HG02610 (cell line): ENCODE measurements around the gene ANKRD39.

Experiments
- ATAC-seq: cut with Tn5 transposase; IDR thresholded peaks from one replicate; pipeline ENCODE4 v1.9.1; 2021; ENCODE audit warnings: mild to moderate bottlenecking, moderate library complexity; ENCODE audit not compliant: unreplicated experiment

Gene ANKRD39

DNA sequence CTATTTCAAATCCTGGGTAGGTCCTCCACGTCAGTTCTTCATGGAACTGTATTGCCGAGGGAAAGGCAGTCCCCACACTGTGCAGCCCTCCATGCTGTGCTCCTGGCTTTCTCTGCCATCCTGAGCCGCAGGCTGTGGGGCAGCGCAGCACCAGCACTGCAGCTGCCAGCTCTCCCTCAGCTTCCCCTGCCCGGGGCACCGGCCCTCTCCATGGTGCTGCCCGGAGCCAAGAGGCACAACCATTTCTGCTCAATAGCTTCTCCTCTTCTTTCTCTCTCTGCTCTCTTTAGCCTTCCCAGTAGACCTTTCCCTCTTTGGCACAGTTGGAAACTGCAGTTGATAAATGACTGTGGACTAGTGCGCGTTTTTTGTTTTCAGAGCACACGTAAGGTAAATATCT is 26.1 kb downstream of the ANKRD39 start:
- no peak for ATAC-seq

DNA sequence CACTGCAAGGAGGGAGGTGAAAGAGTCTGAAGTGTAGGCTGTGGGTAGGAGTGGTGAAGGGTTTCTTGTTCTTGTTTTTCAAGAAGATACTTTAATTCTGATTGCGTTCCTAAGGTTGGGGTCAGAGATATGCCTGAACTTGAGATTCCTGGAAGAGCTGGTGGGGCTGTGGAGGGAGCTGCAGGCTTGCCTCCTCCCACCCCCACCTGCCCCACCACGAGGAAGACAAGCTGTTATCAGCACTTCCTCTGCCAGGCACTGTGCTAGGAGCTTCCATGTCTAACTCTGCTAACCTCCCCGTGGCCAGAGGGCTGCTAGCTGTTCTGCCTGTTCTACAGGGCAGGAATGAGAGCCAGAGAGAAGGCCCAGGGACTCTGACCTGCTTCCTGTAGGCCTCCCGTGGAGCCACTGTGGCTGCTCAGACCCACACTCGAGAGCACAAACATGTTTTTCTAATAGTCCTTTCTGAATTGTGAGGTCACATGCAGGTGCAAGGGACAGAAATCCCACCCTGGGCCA is 27.7 kb downstream of the ANKRD39 start:
- ATAC-seq = no peak

DNA sequence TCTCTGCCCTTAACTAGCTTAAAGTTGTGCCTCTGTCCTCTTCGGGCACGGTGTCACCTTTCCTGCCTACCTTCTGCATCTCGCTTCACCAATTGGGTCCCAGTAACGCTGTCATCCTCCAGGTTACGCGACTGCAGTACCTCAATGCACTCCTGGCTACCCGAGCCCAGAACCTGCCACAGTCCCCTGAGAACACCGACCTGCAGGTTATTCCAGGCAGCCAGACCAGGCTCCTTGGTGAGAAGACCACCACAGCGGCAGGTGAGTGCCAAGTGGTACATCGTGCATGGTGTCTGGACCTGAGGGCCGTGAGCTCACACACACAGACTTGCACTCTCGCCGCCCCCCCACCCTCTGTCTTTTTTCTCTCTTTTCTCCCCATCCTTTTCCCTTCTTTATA is 28.9 kb downstream of the ANKRD39 start:
- ATAC-seq = no peak

DNA sequence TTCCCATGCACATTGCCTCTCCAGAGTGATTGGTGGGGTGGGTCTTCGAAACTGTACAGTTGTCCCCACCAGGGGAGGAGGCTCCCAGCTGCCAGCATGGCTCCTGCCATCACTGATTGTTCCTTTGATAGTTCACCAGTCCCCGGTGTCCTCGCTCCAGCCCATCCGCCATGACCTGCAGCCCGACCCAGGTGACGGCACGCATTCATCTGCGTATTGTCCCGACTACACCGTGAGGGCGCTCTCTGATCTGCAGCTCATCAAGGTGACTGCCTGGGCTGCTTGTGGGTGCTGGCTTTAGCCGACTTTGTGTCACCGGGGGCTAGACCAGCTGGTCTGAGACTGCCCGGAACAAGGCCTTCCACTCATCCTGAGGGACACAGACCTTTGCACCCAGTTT is 29.4 kb downstream of the ANKRD39 start:
- ATAC-seq = no peak

DNA sequence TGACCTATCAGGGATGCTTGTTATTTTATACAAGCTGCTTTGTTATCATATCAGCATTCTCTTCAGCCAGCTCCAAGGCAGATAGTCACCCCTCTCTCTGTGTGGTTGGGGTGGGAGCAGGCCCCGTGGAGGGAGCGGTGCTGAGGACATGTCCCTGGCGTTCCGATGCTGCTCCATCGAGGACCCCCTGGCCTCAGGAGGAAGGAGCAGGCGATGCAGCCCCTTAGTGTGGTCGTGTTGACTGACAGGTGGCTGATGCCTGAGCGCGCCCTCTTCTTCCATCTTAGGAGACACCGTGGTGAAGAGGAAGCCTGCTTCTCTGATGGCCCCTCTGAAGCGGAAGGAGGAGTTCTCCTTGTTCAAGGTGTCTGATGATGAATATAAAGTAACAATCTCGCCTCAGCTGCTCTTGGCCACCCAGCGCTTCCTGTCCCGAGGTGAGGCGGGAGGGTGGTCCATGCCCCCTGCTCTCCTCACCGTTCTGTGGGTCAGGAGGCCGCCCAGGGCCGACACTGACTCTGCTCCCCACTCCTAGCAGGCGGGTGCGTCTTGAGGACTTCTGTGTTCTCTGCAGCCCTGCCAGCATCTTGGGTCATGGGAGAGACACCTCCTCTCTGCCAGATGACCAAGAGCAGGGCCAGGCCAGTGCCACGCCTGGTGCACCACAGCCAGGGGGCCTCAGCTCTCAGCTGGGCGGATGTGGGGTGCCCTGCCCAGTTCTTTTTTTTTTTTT is 31.1 kb downstream of the ANKRD39 start:
- ATAC-seq = no peak

DNA sequence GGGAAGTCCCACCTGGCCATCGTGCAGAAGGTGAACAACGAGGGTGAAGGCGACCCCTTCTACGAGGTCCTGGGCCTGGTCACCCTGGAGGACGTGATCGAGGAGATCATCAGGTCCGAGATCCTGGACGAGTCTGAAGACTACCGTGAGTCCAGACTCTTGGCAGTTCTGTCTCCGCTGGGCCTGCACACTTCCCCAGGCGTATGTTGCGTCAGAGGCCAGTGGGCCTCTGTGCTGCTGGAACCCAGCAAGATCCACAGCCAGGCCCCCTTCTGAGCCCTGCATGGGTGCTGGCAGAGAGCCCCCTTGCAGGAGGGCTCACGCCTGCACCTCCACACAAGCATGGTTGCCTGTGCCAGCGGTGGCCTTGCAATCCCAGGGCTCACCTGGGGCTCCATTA is 32.8 kb downstream of the ANKRD39 start:
- ATAC-seq = no peak

DNA sequence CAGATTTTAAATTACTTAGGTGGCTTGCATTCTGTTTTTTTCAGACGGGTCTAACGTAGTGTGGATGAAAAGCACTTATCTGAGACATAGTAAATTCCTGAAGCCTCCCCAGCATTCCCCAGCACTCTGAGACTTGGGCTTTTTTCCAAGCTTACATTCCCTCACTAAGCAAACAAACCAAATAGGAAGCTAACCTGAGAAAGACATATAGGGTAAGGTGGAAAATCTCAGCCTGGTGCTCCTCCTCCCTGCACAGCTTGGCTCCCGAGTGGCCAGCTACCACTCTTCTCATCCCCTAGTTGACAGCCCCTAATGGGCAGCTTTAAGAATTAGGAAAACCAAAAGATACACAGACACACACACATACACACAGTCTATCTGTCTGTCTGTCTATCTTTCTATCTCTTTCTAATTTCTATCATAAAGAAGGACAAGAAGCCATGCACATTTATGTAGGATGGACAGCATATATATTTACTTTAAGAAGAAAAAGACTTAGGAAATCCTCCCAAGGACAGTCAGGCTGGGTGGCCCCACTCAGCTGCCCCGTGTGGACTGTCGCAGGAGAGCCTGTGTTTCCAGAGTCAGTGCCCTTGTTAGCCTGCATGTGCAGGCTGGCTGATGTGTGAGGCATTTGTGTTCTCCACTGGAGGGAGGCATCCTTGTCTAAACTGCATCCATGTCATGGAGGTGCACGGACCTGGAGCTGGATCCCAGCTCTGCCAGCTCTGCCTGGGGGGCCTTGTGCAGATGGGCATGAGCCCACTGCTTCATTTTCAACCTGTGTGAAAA is 33.5 kb downstream of the ANKRD39 start:
- ATAC-seq = no peak

DNA sequence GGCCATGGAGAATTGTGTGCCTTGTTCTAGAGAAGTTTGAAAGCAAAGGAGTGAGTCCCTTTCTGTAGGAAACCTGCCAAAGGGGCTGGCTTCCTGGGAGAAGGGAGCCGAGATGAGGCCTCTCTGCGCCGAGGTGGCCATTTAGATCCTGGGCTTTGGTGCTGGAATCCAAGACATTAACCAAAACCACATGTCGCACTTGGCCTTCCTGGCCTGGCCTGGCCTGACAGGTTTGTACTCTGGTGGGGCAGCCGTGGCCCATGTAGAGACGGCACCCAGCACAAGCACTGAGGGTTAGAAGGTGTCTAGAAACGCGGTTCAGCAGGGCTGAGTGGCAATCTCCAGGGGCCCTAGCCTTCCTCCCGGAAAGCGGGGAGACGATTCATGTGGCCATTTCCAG is 34.6 kb downstream of the ANKRD39 start:
- ATAC-seq = no peak

DNA sequence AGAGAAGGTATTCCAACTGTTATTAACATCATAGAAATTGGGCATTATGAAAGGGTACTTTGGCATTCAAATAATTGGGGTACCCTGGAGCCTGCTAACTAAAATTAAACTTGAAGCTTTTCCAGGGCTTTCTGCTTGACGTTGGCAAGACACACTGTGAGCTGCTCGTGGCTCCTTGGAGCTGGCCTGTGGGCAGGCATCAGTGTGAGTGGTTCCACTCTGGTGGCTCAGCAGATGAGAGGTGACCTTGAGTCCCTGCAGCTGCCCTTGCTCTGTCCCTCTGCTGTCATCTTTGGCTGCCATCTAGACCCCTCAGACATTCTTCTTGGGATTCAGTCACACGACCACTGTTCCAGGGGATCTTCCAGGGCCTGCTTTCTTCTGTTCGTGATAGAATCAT is 35.0 kb downstream of the ANKRD39 start:
- ATAC-seq = no peak

DNA sequence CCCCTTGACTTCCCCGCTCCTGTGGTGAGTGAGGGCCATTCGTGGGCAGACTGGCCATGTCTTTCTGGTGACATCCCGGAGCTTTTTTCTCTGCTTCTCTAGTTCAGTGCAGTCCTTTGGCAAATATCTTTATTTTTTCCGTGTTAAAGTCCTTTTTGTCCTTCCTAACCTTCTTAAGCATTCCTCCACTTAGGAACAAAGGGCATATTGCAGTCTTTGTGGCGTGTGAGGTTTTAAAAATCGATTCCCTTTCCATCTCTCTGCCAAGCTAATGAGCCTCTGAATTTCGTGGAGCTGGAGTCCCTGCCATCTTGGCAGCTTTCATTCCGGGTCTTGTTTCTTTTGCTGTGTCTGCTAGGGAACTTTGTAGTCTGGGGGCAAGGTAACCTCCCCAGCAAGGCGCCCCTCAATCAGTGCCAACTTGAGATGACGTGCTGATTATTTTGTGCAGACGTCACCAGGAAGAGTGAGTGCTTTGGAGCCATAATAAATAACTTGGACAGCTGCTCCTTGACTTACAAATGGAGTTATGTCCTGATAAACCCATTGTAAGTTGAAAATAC is 36.6 kb downstream of the ANKRD39 start:
- no peak for ATAC-seq

DNA sequence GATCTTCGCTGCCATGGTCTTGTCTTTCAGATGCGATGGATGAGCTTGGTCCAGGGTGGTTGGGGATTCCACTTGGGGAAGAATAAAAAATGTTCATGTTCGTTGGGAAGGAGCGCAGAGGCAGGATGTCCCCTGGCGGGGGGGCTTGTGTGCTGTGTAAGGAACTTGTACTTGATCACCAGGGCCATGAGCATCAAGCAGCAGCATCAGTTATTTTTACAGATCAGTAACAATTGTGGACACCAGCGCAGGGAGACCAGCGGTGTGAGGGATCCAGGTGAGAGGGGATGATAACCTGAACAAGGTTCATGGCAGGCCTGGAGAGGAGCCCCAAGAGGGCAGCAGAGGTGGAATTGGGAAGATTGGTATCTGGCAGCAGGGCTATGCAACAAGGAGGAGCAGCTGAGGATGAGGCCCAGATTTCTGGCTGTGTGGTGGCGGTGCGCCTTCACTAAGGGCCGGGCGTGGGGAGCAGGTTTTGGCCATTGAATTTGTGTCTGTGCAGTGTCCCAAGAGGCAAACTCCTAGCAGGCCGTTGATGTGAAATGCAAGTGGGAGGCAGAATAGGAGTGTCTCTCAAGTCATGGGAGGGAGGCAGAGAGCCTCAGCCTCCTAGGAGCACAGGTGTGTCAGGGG is 37.8 kb downstream of the ANKRD39 start:
- ATAC-seq = no peak

DNA sequence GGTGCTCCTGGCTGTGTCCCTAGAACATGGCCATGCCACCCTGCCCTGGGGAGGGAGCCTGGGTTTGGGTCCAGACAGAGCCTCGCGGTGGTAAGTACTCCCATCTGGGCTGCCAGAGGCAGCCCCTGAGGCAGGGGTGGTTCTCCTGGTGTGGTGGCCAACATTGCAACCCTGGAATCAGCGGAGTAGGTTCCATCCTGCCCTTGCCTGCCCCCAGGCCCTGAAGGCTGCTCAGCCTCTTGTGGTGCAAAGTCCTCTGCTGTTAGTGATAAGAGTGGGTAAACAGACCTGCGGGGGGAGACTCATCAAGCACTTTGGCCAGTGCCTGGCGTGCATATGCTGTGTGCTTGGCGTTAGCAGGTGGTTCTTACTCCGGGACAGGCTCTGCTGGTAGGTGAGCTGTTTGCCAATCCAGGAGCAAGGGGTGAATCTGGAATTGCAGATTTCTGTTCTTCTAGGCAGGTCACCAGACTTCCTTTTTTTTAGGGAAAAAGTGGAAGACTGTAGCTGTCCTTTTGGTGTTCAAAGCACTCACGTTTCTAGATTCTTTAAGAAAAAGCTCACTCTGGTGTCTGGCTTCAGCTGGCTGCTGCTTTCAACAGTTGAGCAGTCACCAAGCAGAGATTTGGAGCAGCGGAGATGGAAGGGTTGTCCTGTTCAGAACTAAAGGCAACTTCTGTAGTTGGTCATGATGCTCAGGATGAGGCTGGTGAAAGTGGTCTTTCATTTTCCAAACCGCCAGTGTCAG is 38.5 kb downstream of the ANKRD39 start:
- ATAC-seq = no peak

DNA sequence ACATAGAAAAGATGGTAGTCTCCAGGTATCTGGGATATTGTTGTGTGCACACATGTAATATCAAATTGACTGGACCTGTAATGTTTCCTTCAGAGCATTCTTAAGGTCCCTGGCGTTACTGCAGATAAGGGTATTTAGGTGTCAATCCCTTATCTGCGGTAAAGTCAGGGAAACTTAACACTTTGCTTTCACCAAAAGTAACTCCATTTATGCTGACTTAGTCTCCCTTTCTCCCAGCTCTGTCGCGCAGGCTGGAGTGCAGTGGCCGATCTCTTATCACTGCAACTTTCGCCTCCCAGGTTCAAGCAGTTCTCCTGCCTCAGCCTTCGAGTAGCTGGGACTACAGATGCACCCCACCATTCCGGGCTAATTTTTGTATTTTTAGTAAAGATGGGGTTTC is 39.9 kb downstream of the ANKRD39 start:
- ATAC-seq = no peak

DNA sequence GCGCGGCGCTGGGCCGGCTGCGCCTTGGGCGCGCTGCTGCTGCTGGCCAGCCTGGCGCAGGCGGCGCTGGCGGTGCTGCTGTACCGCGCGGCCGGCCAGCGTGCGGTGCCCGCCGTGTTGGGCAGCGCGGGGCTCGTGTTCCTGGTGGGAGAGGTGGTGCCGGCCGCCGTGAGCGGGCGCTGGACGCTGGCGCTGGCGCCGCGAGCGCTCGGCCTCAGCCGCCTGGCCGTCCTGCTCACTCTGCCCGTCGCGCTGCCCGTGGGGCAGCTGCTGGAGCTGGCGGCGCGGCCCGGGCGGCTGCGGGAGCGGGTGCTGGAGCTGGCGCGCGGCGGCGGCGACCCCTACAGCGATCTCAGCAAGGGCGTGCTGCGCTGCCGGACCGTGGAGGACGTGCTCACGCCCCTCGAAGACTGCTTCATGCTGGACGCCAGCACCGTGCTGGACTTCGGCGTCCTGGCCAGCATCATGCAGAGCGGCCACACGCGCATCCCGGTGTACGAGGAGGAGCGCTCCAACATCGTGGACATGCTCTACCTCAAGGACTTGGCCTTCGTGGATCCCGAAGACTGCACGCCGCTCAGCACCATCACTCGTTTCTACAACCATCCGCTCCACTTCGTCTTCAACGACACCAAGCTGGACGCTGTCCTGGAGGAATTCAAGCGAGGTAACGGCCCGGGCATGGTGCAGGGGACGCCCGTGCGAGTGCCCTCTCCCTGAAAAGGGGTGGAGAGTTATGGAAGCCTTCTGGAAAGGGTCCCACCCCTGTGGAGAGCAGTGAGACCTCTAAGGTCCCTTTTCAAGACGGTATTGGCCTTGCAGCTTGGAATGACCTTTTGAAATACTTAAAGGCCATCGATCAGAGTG is 40.7 kb downstream of the ANKRD39 start:
- ATAC-seq = no peak

DNA sequence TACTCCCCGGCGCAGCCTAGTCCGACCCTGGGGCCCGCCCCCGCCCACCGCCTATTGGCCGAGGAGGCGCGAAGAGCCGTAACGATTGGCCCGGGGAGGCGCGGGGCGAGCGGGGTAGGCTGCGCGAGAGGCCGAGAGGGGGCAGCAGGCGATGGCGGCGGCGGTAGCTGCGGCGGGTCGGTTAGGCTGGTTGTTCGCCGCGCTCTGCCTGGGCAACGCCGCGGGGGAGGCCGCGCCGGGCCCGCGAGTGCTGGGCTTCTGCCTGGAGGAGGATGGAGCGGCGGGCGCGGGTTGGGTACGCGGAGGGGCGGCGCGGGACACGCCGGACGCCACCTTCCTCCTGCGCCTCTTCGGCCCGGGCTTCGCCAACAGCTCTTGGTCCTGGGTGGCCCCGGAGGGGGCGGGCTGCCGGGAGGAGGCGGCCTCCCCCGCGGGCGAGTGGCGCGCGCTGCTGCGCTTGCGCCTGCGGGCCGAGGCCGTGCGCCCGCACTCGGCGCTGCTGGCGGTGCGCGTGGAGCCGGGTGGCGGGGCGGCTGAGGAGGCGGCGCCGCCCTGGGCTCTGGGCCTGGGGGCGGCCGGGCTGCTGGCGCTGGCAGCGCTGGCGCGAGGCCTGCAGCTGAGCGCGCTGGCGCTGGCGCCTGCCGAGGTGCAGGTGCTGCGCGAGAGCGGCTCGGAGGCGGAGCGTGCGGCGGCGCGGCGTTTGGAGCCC is 41.5 kb downstream of the ANKRD39 start, which contains the start of gene CNNM3:
TSS of gene CNNM3 (plus strand) at position 142 of the 709 bp plus-strand sequence. CDS start at position 152, 10 bp downstream.
- ATAC-seq = peak; percentile 89

DNA sequence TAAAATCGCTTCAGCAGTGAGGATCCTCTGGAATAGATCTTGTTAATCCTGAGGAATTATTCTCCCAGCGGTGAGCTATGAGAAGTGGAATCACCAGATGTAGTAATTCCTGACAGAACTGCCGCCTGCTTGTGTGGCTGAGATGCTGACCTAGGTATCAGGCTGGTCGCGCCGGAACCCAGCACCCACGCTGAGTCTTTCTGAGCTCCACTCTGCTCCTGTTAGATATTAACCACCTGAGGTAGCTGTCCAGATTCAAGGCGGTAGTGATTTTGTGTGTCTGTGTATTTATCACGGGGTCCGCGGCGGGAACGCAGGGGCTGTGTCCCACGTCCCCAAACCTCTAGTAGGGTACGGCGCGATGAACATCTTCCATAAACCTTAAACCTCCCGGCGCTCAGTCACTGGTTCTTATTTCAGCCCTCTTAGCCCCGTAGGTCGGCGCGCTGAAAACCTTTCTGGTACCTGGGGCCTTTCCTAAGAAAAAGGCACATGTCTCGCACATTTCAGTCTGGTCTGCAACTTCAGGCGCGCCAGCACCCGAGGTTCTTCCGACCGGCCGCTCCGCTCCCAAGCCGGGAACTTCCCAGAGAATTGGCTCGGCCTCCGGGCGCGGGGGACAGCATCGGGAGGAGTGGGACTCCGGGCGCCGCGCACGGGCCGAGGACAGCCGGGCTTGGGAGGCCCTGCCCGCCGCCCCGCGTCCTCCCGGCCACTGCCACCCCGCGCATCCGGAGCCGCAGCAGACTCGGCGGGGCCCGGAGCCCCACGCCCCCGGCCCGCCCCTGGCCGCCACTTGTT is 42.3 kb downstream of the ANKRD39 start:
- peak; percentile 1 for ATAC-seq

DNA sequence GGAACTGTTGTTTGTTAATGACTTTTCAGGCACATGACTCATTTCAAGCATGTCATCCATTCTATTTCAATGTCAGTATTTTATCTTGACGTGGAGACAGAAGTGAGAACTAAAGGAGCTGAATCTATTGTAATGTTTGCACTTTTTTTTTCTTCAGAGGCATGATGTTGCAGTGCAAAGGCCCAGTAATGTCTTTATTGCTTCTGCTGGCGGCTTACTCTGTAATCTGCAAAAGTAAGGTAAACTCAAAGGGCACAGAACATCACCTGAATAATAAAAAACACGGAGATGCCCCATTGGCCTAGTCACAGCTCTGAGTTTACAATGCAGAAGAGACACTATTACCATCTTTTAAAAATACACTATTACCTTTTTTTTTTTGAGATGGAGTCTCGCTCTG is 44.2 kb downstream of the ANKRD39 start:
- no peak for ATAC-seq

DNA sequence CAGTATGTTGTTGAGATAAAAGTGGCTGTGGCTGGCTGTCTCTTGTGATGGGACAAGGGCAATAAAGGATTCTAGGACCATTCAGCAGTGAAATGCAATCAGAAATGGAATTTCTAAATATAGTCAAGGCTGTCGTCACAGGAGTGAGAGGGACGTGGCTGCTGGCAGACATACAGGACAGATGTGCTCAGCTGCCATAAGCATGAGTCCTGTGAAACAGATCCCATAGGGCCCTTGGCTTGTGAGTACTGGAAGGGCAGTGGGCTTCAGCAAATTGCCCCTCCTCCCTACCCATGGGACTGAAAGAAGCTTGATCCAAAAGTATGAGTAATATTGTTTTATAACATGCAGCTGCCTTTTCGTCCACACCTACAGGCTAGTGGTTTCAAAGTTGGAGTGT is 45.9 kb downstream of the ANKRD39 start:
- no peak for ATAC-seq
